GM21825 (cell line): Measurements from ENCODE around the gene BTBD10.
A peak's percentile ranks its signal among the peaks of the same experiment; 100 is the strongest.

Experiments used
- ATAC-seq: cut with Tn5 transposase; IDR thresholded peaks from one replicate; pipeline ENCODE4 v1.9.1; 2021; ENCODE audit warnings: mild to moderate bottlenecking, moderate library complexity; ENCODE audit not compliant: unreplicated experiment

Gene BTBD10

DNA sequence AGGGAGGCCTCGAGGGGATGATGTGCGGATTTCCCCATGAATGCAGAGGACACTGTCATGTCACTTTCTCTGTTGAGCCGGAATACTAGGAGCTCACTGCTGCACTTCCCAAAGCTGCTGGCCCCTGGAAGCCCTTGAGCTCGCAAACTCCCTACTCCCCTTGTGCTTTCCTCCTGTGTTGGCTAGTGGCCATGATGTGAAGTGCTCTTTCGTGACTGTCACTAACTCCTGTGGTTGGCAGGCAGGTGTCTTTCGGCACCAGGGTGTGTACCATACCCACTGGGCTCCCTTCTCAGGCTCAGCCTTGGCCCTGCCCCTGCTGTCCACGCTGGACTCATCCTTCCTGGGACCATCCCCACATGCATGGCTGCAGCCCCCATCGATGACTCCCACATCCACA lies 86.2 kb downstream of the BTBD10 start:
- ATAC-seq: no peak

DNA sequence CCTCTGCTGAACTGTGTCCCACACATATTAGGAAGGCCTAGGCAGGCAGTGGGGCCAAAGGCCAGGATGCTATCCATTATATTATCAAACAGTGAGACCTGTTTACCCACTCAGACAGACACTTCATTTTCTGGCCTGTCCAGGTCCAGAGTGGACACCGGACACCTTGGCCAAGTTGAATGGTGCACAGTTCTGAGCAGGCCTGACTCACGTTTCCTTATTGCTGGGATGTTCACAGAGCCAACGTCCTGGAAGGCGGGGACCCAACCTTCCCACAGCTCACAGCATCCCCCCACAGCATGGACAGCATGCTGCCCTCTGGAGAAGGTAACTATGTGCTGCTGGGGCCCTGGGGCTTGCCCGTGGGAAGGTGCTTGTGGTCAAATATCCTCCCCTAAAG lies 86.6 kb downstream of the BTBD10 start:
- ATAC-seq: no peak

DNA sequence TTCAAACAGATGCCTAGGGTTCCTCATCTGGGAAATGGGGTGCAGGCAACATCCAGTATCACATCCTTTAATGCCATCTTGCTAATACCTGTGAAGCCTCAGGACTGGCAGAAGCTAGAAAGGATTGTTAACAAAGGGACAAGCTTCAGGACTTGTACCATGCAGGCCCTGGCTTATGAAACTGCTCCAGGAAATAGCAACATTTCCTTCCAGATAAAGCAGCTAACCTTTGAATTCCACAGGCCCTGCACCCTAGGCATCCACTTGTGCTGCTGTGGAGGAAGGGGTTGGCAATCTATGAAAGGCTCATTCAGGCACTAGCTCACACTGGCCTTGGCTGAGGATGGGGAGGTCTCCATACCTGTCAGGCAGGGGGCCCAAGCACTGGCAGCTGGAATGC lies 87.2 kb downstream of the BTBD10 start:
- no peak for ATAC-seq

GRCh38 chr11:13373216-13373615 lies 89.8 kb downstream of the BTBD10 start:
- no peak for ATAC-seq

- no peak for ATAC-seq
Observed at GRCh38 chr11:13368041-13368446, 95.0 kb downstream of the BTBD10 start.

GRCh38 chr11:13367115-13367514 lies 95.9 kb downstream of the BTBD10 start:
- ATAC-seq: no peak

- ATAC-seq: no peak
Observed at GRCh38 chr11:13366266-13367026, 96.6 kb downstream of the BTBD10 start.

GRCh38 chr11:13364388-13364787 lies 98.6 kb downstream of the BTBD10 start:
- ATAC-seq: no peak

GRCh38 chr11:13362596-13363109 lies 100.4 kb downstream of the BTBD10 start:
- ATAC-seq: no peak

DNA sequence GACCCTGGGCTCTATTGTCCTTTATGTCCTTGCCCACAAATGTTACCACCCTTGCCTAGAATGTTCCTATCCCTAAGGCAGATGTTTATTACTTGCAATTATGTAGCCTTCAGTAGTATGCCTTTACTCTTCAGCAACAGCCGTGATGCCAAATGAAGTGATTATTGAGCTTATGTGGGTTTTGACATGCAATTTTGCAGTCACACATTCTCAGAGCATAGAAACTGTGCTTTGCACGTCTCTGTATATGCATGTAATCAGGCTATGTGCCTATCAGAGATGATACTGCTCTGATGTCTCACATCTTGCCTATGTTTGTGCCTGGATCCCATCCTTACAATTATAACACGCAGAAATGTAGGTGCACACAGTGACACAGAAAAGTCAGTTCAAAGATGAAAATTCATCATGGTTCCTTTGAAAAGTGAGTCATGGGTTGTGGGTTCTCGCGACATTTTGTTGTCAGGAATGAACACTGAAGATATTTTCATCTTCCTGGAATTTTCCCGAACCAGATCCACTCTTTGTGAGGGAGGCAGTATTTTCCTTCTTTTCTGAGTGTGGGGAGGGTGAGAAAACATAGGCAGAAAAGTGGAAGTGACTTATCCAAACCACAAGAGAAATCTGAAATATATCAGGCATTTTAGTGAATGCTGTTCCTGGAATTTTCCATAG lies 104.3 kb downstream of the BTBD10 start:
- ATAC-seq: no peak

- ATAC-seq: no peak
Observed at GRCh38 chr11:13357232-13357631, 105.8 kb downstream of the BTBD10 start.

DNA sequence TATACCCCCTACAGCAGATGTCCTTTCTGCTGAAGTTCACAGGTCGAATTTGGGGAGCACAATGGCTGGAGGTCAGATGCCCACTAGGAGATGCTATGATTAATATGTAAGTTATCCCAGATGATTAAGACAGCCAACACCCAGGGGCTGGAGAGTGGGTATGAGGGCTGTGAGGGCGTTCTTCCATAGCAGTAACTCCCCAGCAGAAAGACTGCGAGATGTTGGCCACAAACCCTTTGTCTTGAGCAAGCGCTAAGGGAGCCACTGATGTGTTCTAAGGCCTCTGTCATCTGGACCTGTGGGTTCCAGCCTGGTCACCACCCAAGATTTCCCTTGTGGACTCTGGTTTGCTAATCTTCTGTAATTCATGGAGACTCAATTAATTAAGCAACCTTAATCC lies 107.8 kb downstream of the BTBD10 start:
- ATAC-seq: no peak

DNA sequence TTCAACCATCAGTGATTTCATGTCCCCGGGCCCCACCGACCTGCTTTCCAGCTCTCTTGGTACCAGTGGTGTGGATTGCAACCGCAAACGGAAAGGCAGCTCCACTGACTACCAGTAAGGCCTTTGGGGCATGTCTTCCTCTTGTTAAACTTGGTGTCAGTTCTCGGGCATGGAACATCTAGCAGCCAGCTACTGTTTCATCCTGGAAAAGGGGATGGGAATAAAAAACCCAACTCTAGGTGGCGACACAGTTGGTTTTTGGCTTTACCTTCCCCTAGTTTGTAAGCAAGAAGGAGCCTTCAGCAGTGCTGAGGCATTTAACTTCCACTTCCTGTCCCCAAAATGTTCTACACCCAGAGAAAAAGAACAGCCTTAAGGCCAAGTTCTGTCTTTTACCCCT lies 108.7 kb downstream of the BTBD10 start:
- no peak for ATAC-seq

DNA sequence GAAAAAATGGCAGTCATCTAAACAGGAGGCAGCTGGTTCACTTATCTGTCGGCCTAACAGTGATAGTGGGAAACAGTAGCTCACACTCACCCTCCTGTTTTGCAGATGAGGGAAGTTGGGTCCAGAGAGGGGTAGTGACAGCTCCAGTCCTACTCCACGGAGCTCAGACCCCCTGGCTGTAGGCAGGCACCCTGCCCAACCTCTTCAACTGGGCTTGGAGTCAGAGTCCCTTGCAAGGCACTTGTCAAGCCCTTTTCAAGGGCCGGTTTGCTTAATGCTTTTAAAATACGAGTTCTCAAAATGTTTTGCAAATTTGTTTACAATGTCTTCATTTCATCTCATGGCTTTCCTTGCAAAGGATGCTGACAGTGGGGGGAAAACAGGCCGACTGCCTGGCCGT lies 110.3 kb downstream of the BTBD10 start:
- no peak for ATAC-seq

- ATAC-seq: no peak
Observed at GRCh38 chr11:13349581-13349980, 113.4 kb downstream of the BTBD10 start.

GRCh38 chr11:13349046-13349445 lies 114.0 kb downstream of the BTBD10 start:
- ATAC-seq: no peak

GRCh38 chr11:13348305-13348704 lies 114.7 kb downstream of the BTBD10 start:
- no peak for ATAC-seq

- no peak for ATAC-seq
Observed at GRCh38 chr11:13347901-13348300, 115.1 kb downstream of the BTBD10 start.

- no peak for ATAC-seq
Observed at GRCh38 chr11:13346470-13346869, 116.6 kb downstream of the BTBD10 start.

- no peak for ATAC-seq
Observed at GRCh38 chr11:13344818-13345217, 118.2 kb downstream of the BTBD10 start.

- ATAC-seq: peak; percentile 44
Observed at GRCh38 chr11:13343931-13344717, 118.9 kb downstream of the BTBD10 start.

- ATAC-seq: peak; percentile 44
Observed at GRCh38 chr11:13343067-13343466, 120.0 kb downstream of the BTBD10 start.
